Measurements from ENCODE around the gene TTC6.

TTC6 gene

GRCh38 chr14:37590428-37591139 is 4.8 kb upstream of the TTC6 start:
- no peak for TF ChIP-seq ARNTL (CRISPR knock-in tag; IDR thresholded peaks at IDR 0.05; ENCODE audit: borderline replicate concordance, low read depth)
- no peak for TF ChIP-seq ZNF8 (CRISPR knock-in tag; IDR thresholded peaks at IDR 0.05)
- TF ChIP-seq TCF4 (CRISPR knock-in tag; IDR thresholded peaks at IDR 0.05; ENCODE audit: borderline replicate concordance), result no peak
- no peak for TF ChIP-seq TOX (CRISPR knock-in tag; IDR thresholded peaks at IDR 0.05; ENCODE audit: borderline replicate concordance)
- no peak for TF ChIP-seq SNAI2 (CRISPR knock-in tag; IDR thresholded peaks at IDR 0.05)
- no peak for TF ChIP-seq GLIS3 (CRISPR knock-in tag; IDR thresholded peaks at IDR 0.05)
- no peak for TF ChIP-seq CSDC2 (CRISPR knock-in tag; IDR thresholded peaks at IDR 0.05)
- no peak for TF ChIP-seq ZNF70 (CRISPR knock-in tag; IDR thresholded peaks at IDR 0.05)
- no peak for TF ChIP-seq OSR1 (CRISPR knock-in tag; IDR thresholded peaks at IDR 0.05)
- TF ChIP-seq CREB5 (CRISPR knock-in tag; IDR thresholded peaks at IDR 0.05; ENCODE audit: low read depth), result no peak
- TF ChIP-seq RARB (CRISPR knock-in tag; IDR thresholded peaks at IDR 0.05), result no peak
- no peak for TF ChIP-seq CSRNP3 (CRISPR knock-in tag; IDR thresholded peaks at IDR 0.05)
- no peak for TF ChIP-seq ISL1 (CRISPR knock-in tag; IDR thresholded peaks at IDR 0.05)
- no peak for TF ChIP-seq ESRRG (CRISPR knock-in tag; IDR thresholded peaks at IDR 0.05)
- TF ChIP-seq ZFP30 (CRISPR knock-in tag; IDR thresholded peaks at IDR 0.05), result no peak
- TF ChIP-seq ZC3H10 (CRISPR knock-in tag; IDR thresholded peaks at IDR 0.05), result no peak
- TF ChIP-seq BACH2 (CRISPR knock-in tag; IDR thresholded peaks at IDR 0.05; ENCODE audit: borderline replicate concordance), result no peak
- TF ChIP-seq POU6F1 (CRISPR knock-in tag; IDR thresholded peaks at IDR 0.05; ENCODE audit: borderline replicate concordance, low read depth), result no peak
- no peak for TF ChIP-seq PPARA (CRISPR knock-in tag; IDR thresholded peaks at IDR 0.05; ENCODE audit: borderline replicate concordance)
- TF ChIP-seq TSHZ2 (CRISPR knock-in tag; IDR thresholded peaks at IDR 0.05), result no peak
- no peak for ATAC-seq

GRCh38 chr14:37591311-37591940 is 4.0 kb upstream of the TTC6 start:
- TF ChIP-seq CSRNP3 (CRISPR knock-in tag; IDR thresholded peaks at IDR 0.05), result no peak
- no peak for TF ChIP-seq ISL1 (CRISPR knock-in tag; IDR thresholded peaks at IDR 0.05)
- no peak for TF ChIP-seq ZFP3 (CRISPR knock-in tag; IDR thresholded peaks at IDR 0.05)
- TF ChIP-seq ZFP30 (CRISPR knock-in tag; IDR thresholded peaks at IDR 0.05), result no peak
- TF ChIP-seq CREB5 (CRISPR knock-in tag; IDR thresholded peaks at IDR 0.05; ENCODE audit: low read depth), result no peak
- TF ChIP-seq RARB (CRISPR knock-in tag; IDR thresholded peaks at IDR 0.05), result no peak
- TF ChIP-seq CSDC2 (CRISPR knock-in tag; IDR thresholded peaks at IDR 0.05), result no peak
- TF ChIP-seq ZNF8 (CRISPR knock-in tag; IDR thresholded peaks at IDR 0.05), result no peak
- ATAC-seq, result no peak

Data from SK-N-SH treated with all-trans-retinoic acid at 6 μM for 48 hours (cell line).